GM21717 (cell line): Measurements from ENCODE around the gene TCAF1.
A peak's percentile ranks its signal among the peaks of the same experiment; 100 is the strongest.

Experiments
- ATAC-seq: cut with Tn5 transposase; IDR thresholded peaks from one replicate; pipeline ENCODE4 v1.9.1; 2021; ENCODE audit warnings: mild to moderate bottlenecking, moderate library complexity; ENCODE audit not compliant: unreplicated experiment

The TCAF1 gene, protein sequence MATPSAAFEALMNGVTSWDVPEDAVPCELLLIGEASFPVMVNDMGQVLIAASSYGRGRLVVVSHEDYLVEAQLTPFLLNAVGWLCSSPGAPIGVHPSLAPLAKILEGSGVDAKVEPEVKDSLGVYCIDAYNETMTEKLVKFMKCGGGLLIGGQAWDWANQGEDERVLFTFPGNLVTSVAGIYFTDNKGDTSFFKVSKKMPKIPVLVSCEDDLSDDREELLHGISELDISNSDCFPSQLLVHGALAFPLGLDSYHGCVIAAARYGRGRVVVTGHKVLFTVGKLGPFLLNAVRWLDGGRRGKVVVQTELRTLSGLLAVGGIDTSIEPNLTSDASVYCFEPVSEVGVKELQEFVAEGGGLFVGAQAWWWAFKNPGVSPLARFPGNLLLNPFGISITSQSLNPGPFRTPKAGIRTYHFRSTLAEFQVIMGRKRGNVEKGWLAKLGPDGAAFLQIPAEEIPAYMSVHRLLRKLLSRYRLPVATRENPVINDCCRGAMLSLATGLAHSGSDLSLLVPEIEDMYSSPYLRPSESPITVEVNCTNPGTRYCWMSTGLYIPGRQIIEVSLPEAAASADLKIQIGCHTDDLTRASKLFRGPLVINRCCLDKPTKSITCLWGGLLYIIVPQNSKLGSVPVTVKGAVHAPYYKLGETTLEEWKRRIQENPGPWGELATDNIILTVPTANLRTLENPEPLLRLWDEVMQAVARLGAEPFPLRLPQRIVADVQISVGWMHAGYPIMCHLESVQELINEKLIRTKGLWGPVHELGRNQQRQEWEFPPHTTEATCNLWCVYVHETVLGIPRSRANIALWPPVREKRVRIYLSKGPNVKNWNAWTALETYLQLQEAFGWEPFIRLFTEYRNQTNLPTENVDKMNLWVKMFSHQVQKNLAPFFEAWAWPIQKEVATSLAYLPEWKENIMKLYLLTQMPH

DNA sequence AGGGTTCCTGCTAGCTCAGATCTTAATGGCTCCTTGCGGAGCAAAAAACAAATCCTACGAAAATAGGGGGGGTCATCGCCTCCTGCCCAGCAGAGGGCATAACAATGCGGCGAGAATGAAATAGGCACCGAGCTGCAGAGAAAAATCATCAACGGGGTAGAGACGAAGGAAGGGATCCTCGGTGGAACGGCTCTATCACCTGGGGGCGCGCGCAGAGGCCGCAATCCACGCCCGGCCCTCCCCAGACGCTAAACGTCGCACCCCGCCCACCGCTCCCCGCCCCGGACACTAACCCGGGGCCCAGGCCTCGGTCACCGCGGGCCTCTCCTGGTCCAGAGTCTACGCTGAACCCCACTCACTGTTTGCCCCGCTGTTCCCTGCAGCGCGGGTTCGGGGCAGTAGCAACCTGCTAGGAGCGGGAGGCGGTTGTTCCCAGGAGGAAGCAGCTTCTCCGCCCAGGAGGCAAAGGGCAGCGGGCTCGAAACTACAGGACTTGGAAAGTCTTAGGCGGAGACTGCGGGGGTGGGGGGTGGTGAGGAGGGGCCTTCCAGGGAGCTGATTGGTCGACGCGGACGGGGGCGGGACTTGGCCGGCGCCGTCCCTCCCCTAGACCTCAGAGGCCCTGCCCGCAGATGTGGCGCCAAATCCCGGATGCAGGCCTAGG lies at the start of gene TCAF1:
Gene TCAF1 (minus strand): TSS at position 509 of the 664 bp plus-strand sequence. CDS start 25,568 bp downstream, outside the sequence.
- peak; percentile 97 for ATAC-seq

DNA sequence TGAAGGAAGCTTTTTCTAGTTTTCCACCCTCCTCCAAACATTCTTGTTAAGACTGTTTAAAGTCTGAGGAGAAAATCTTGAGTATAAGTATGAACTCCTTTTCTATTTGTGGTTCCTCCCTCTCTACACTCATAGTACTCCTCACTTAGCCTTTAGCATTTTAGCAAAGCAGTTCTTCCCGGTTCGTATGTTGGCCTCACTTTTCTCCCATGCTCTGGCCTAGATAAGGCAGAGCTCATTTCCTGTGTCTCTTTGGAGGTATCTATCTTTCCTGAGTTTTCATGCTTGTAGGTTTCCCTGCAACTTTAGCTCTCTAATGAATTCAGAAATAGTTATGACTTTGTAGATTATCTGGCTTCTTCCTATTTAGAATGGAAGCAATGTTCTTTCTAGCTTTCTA lies 46.8 kb upstream of the TCAF1 start:
- ATAC-seq = no peak

DNA sequence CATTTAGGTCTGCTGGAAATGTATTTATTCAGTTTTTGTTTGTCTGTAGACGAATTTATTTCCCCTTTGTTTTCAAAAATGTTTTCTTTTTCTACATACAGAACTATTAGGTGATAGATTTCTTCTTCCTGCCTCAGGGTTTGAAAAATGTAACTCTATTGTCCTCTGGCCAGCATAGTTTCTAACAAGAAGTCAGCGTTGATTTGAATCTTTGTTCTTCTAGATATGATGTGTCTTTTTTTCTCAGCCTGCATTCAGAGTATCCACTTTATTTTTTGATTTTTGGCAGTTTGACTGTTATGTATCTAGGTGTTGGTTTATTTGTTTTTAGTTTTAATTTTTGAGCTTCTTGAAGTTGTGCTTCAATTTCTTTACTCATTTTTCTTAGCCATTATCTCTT lies 45.1 kb upstream of the TCAF1 start:
- ATAC-seq = no peak

DNA sequence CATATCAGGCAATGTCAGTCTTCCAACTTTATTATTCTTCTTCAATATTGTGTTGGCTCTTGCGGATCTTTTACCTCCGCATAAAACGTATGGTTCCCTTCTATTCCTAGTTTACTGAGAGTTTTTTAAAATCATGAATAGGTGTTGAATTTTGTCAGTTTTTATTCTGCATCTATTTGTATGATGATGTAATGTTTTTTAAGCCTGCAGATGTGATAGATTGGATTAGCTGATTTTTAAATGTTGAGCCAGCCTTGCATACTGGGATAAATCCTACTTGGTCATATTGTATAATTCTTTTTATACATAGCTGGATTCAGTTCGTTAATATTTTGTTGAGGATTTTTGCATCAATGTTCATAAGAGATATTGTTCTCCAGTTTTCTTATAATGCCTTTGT lies 43.4 kb upstream of the TCAF1 start:
- ATAC-seq = no peak

DNA sequence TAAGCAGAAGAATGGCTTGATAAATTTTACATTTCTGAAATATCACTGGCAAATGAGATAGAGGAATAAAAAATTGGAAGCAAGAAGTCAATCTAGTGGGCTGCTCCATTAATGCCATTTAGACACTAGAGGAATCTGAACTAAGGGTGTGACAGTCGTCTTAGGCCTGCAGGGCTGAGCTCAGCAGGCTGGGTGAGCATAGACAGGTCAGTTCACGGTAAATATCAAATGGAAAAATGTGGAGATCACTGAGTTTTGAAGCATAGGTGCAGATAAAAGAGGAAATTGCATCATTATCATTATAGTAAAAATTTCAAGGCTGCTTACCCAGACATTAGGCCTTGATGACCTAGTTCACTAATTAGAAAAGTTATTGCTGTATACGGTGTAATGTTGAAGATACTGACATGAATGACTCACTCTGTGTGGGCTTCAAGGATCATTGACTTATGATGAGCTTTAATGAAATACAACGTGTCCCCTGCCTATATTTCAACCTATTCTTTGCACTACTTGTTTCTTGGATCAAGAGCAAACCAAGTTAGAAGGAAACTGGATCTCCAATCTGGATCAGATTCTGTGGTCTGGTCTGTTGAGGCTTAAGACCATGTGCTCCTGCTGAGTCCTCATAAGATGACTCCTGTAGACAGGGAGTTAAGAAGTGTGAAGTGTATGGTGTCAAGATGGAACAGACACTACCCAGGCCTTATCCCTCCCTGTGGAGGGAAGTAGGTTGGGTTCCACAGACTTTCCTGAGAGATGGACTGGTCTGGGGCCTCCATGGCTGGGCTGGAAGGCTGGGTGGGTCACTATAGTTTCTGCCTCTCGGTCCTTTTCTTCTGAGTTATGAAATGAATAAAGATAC lies 36.6 kb upstream of the TCAF1 start:
- no peak for ATAC-seq

DNA sequence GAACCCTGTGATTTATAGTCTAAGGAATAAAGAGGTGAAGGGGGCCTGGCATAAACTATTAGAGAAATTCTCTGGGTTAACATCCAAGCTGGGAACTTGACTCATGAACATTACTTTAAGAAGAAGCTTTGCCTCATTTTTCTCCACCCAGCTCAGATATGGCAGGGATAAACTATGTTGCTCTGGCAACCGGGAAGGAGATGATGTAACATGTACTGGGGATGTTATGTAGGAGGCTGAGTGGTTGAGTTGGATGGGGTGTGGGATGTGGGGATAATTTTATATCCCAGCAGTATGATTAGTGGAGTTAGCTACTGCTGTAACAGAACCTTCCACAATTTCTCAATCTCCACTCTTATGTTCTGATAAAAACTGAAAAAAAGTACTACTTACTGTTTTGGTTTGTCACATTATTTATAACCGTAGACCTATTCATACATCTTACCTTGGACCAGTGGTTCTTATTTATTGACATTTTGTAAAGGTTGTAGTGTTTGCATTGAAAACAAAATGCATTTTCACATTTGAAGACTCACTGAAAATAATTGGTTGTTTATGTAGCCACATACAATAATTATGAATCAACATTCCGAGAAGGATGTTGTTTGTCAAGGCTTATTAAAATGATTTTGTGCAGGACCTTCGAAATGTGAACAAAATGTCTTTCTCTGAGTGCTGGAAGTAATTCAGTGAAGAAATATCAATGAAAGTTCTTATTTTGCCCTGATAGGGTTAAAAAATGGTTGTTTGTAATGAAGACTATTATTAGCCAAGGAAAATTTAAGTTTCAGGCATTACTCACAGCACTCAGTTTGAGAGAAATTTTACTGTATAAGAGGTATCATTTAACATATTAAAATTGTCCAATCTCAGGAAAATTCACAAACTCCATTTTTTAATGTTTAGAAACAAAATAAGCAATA lies 34.4 kb upstream of the TCAF1 start:
- ATAC-seq = no peak

DNA sequence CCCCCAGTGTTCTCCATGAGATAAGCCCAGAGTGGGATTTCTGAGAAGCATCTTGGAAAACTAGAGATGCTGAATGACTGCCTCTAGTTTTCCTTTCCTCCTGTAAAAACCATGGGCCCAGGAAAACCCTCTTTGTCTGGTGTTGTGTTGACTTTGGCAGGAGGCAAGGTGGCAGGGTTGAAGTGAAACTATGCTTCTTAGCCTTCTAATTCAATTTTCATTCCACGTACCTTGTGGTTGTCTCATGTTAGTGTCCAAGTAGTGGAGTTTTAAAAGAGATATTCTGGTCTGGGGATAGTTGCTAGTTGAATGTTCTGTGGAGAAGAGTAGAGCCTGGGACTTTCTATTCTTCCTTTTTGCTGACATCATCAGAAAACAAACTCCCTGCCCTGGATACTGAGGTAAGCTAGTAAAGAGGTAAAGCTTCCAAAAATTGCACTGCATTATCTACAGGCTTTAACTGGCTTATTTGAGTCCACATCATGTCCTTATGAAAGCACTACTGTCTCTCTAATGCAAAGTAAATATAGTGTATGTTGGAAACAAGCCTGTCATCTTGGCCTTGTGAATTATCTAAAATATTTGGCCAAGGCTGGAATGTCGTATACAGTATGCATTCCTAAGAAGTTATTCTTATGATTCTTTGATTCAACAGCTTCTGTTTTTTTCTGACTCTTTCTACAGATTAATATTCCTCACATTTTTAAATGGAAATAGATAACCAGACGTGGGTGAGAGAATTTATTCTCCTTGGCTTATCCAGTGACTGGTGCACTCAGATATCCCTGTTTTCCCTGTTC lies 32.8 kb upstream of the TCAF1 start, which contains the start of gene OR2F2:
Gene OR2F2 (plus strand): TSS at position 708 of the 800 bp plus-strand sequence. CDS start 0 bp downstream, at position 708.
- ATAC-seq = no peak

DNA sequence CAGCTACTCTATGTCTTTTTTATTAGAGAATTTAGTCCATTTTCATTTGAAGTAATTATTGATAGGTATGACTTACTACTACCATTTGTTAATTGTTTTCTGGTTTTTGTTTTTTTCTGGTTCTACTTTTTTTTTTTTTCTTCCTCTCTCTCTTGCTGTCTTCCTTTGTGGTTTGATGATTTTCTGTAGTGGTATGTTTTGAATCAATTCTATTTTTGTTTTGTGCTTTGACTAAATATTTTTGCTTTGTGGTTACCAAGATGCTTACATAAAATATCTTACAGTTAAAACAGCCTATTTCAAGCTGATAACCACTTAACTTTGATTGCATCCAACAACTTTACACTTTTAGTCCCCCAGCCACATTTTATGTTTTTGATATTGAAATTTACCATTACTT lies 29.8 kb upstream of the TCAF1 start:
- no peak for ATAC-seq

DNA sequence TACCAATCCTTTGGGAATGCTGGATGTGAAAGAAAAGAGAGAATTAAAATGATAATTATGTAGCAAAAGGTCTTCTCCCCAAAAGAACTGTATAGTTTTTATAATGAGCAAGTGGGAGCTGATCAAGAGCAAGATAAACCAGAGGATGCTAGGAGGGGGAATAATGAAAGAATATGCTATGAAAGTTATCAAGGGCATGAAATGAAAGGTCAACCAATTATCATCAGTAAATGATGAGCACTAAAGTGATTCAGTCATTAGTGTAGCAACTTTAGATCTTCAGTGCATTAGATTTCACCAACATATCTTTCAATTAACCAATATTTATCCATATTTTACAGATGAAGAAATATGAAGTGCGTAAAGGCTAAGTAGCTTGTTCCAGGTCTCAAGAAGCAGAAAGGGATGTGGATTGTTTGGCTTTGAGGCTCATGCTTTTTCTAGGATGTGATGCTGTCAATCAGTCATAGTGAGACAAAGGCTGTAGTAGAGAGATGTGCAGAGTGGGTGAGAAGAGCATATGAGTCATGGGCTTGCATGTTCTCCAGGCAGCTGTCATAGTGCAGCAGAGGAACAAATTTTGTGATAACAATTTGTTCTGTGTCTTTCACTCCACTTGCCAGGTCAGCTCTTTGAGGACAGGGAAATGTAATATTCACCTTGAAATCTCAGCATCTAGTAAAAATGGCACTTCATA lies 27.4 kb upstream of the TCAF1 start:
- ATAC-seq = peak; percentile 75

DNA sequence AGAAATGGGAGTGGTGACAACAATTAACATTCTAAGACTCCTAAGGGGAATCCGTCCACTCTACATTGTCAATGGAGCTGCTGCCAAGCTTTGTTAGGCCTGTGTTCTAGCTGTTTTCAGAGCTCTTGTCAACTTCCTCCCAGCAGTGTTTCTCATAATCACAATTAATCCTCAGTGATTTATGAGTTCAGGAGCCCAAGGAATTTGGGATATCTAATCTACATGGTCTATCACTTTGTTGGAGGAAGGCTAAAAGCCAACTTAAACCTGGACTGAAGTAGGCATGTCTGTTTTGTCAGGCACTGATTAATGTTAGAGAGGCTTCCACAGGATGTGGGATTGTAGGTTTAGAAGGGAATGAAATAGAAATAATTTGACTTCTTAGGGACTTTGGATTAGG lies 22.9 kb upstream of the TCAF1 start:
- ATAC-seq = no peak

DNA sequence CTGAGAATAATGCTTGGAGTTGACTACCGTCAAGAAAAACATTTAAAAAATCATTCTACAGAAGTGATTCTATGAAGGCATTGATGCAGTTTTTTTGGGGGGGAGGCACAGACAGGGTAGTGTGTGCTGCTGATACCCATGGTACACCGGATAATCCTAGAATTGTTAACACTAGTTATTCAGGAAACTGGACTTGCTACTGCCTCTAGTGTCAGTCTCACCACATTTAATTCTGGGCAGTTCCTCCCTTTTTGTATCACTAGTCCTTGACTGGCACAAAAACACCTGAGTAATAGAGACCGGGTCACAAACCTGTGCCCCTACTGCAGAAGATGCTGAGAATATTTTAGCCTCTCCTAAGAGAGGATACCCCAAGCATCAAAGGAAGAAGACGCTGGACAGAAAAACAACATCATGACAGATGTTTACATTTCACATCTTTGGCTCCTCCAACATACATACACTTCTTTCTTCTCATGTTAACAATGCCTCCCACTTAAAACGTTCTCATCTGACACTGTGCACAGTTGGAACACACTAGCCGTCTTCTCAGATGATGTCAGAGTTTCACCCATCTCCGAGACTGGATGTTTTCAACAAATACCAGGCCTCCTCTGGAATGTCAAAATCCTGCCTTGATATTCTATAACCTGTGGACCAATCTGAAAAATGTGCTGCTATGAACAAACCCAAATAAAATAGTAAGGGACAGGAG lies 13.1 kb upstream of the TCAF1 start:
- ATAC-seq = no peak

DNA sequence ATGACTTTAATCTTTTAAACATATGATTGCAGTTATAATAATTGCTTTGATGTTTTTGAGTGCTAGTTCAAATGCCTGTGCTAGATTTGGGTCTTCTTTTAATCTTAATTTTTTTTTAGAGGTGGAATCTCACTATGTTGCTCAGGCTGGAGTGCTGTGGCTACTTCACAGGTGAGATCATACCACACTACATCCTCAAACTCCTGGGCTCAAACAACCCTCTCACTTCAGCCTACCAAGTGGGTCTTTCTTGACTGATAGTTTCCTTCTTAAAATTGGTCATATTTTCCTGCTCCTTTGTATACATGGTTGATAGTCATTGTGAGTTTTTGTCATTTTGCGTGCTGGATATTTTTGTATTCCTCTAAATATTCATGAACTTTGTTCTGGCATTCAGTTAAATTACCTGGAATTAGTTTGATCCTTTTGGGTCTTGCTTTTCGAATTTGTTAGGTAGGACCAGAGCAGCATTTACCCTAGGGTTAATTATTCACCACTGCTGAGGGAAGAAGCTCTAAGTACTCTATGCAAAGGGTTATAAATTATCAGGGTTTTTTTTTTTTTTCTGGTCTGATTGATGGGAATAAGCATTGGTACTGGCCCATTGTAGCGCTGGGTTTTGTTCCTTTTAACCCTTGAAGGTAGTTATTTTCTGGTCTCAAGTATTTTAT lies 12.1 kb upstream of the TCAF1 start:
- no peak for ATAC-seq

DNA sequence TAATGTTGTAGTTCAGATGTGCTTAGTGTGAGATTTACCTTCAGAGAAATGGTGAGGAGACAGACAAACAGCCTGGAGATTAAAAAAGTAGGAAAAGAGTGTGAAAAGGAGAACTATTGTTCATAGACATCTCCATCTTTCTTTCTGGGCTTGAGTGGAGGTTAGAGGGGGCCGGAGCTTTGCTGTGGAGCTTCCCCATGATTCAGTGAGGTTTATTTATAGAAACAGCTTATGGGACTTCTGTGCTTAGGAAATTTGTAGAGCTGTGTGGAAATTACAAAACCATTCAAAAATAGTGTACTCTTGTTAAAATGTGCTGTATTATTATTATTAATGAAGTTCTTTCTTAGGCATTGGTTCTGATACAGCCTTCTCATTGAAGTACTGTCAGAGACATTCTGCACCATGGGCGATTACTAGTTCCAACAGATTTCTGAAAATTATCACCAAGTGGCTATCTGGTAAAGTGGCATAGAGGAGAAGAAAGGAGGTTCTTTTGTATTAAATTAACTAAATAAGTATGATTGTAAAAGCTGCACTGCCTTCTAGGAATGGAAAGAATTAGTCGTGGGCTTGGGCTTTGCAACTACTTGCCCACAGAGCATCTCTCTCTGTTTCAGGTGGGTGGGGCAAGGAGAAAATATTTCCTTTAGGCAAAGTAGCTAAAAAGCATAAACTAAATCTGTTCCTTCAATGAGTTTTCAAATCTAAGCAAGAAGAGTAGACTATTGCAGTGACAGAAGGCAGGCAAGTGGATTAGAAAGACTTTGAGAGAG lies 8.7 kb upstream of the TCAF1 start:
- ATAC-seq = no peak

DNA sequence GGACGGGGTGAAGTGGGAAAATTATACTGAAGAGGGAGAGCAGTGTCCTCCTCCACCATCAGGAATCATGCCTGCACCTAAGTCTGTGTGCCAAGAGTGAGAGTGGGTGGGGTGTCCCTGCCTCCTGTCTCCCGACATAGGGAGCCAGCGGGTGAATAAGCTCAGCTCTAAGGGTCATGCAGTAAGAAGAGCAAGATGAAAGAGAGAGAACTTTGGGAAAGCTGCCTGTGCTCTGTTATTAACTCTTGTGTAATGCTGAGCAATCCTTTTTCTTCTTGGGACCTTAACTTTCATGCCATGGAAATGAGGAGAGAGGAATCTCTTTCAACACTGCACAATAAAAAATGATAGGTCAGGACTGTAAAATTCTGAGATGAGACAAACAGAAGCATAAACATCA lies 7.9 kb upstream of the TCAF1 start:
- ATAC-seq = no peak

DNA sequence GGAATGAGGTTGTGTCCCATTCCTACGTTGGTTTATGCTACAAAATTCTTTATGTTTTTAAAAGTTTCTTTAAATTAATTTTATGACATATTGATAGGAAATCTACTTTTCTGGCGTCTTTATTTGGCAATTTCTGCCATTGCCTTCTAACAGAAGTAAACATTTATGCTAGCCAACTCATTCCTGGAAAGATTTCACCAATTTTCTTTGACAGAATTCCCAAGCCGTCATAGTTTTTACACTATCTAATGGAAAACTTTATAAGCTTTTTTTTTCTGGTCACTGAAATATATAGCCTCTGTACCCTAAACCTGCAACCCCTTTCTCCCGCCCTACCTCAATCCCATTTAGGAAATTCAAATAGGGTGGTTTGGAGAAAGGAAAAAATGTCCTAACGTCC lies 6.1 kb upstream of the TCAF1 start:
- ATAC-seq = no peak

DNA sequence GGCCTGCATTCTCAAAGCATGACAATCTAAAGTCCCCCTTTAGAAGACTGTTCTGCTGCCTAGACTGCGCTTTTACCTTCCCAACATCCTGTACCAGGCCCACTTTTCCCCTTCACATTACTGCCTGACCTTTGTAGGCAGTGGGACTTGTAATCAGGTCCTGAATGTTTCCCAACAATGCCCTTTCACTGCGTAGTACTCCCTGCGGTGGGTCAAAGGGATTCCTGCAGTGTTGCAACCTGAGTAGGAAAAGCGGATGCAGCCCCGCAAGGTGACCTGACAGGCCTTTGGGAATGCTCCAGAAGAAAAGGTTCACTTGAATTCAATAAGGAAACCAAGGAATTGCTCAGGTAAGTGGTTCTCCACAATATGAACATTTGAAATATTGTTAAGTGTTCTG lies 4.9 kb upstream of the TCAF1 start:
- ATAC-seq = no peak
